Colonic mucosa (tissue), 4 donors: ENCODE measurements around the gene IL3. TPM values are rescaled to one million over a fixed set of nuclear protein-coding genes. Genes with fewer than 3 reads are reported as not detected.

Experiments
- DNase-seq: peaks from one replicate; pipeline ENCODE4 v3.0.0-alpha.2; 2020
- H3K27ac ChIP-seq: fragments of 200-600 bp; one replicate; pipeline ENCODE4 v1.8.0; 2021
- H3K27me3 ChIP-seq: fragments of 200-600 bp; one replicate; pipeline ENCODE4 v1.8.0; 2021
- H3K36me3 ChIP-seq: fragments of 200-600 bp; one replicate; pipeline ENCODE4 v1.8.0; 2021
- H3K4me1 ChIP-seq: fragments of 200-600 bp; one replicate; pipeline ENCODE4 v1.8.0; 2021; ENCODE audit warnings: mild to moderate bottlenecking
- H3K4me3 ChIP-seq: fragments of 200-600 bp; one replicate; pipeline ENCODE4 v1.8.0; 2021
- H3K9ac ChIP-seq, 2 donors: one replicate each; pipeline ENCODE4 v1.7.0; 2013; ENCODE audit warnings: control low read depth in 2 of 2, low read depth in 2 of 2, low read length in 2 of 2
- H3K9me3 ChIP-seq: fragments of 200-600 bp; one replicate; pipeline ENCODE4 v1.8.0; 2021
- intact Hi-C: fragments of 100-400 bp; cut with DNase I; formaldehyde crosslinking; loops from one replicate; pipeline ENCODE4 v1.14.1; 2022
- total RNA-seq, 2 donors: library from RNA; stranded (reverse); fragmentation: NEBNext Ultra II Directional in 1 of 2; extraction: Animal tissue kit (Norgen Biotek cat#: 25700) in 1 of 2; gene quantifications; one replicate each; pipeline ENCODE4 v1.2.1, GENCODE V29; 2021
- TF ChIP-seq, protein P1 (sequence below): fragments of 200-600 bp; IDR thresholded peaks from one replicate; pipeline ENCODE4 v1.8.0; 2022; ENCODE audit warnings: antibody characterized with exemption, mild to moderate bottlenecking
- donor health status: healthy.
- donor health status: DM: no; HTN: no; CAD: no.
- donor health status: DM: no; HTN: no; CAD: no.

IL3 gene
- total RNA-seq, 2 donors from 2014 or later, result 0.25 TPM; not detected in 1

DNA sequence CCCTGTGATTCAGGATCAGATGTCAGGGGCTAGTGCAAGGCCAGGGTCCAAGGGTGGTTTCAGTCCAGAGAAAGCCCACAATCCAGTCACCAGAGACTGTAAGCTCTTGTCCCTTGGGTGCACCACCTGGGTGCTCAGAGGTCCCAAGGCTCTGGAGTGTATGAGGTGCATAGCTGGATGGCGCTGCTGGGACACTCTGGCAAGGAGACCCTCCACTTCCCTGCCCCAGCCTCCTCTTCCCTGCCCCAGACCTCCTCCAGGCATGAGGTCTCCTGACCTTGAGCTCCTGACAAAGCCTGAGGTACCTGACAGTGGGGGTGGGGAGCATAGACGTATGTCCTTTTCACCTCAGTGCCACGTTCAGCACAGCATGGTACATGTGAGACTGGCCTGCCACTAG is 20.1 kb downstream of the IL3 start:
- no peaks in the 10 kb centered on the region for H3K27me3 ChIP-seq
- H3K27ac ChIP-seq, result no peak overlapping the region
- H3K4me1 ChIP-seq, result no peaks in the 10 kb centered on the region
- no peak overlapping the region for H3K4me3 ChIP-seq
- no peak overlapping the region for H3K9ac ChIP-seq
- H3K9me3 ChIP-seq, result no peaks in the 10 kb centered on the region
- H3K36me3 ChIP-seq, result no peaks in the 10 kb centered on the region
- intact Hi-C loops, result no loop called here
- no peak for DNase-seq
- TF ChIP-seq, protein P1, sequence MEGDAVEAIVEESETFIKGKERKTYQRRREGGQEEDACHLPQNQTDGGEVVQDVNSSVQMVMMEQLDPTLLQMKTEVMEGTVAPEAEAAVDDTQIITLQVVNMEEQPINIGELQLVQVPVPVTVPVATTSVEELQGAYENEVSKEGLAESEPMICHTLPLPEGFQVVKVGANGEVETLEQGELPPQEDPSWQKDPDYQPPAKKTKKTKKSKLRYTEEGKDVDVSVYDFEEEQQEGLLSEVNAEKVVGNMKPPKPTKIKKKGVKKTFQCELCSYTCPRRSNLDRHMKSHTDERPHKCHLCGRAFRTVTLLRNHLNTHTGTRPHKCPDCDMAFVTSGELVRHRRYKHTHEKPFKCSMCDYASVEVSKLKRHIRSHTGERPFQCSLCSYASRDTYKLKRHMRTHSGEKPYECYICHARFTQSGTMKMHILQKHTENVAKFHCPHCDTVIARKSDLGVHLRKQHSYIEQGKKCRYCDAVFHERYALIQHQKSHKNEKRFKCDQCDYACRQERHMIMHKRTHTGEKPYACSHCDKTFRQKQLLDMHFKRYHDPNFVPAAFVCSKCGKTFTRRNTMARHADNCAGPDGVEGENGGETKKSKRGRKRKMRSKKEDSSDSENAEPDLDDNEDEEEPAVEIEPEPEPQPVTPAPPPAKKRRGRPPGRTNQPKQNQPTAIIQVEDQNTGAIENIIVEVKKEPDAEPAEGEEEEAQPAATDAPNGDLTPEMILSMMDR, result no peak

DNA sequence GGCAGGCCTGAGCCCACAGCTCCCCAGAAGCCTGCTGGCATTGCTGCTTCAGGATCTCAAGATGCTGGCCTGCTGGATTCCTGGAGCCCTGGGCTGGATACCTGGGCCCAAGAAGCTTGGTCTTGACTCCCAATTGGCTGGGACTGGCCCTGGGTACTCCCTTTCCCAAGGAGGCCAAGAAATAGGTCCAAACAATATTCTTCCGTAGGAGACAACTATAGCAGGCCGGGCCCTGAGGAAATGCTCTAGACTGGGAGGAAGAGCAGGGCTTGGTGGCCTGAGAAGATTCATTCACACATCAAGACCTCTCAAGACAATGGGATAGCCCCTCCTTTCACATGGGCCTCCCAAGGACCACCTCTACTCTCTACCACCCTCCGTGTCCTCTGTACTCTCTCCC is 21.0 kb downstream of the IL3 start:
- no peak for DNase-seq
- intact Hi-C loops, result no loop called here
- H3K36me3 ChIP-seq, result no peaks in the 10 kb centered on the region
- H3K9ac ChIP-seq, result no peak overlapping the region
- no peaks in the 10 kb centered on the region for H3K9me3 ChIP-seq
- H3K4me1 ChIP-seq, result no peaks in the 10 kb centered on the region
- no peaks in the 10 kb centered on the region for H3K27me3 ChIP-seq
- TF ChIP-seq, protein P1, result no peak
- H3K27ac ChIP-seq, result no peak overlapping the region
- H3K4me3 ChIP-seq, result no peak overlapping the region

DNA sequence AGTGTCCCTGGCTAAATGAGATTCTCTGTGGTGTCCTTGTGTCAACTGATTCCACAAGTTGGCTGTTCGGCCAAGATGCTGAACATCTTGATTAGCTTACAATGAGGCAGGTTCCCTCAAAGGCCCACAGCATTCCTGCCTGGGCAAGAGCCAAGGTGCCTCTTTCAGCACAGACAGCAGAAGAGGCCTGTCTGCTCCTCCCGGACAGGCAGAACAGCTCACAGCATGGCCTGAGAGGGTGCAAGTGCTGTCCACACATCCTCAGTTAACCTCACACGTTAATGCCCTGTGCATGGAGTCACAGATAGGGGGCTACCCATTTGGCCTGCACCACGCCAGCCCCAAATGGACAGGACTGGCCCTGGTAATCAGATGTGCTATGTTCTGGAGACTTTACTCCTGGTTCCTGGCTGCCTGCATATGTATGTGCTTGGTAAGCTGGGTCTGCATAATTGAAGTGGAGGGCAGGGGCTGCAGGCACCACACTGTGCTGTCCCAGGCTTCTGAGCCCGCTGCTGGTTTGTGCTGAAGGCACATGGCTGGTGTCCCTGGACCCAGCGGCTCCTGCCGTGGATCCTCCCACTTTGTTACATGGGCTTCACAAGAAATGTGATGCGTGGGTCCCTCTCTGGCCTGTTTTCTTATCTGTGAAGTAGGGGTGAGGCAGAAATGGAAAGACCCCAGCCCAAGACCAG is 22.0 kb downstream of the IL3 start:
- H3K4me1 ChIP-seq, result no peaks in the 10 kb centered on the region
- no peaks in the 10 kb centered on the region for H3K9me3 ChIP-seq
- intact Hi-C loops, result no loop called here
- H3K36me3 ChIP-seq, result no peaks in the 10 kb centered on the region
- H3K27ac ChIP-seq, result no peak overlapping the region
- H3K4me3 ChIP-seq, result no peak overlapping the region
- no peak for DNase-seq
- H3K27me3 ChIP-seq, result no peaks in the 10 kb centered on the region
- H3K9ac ChIP-seq, result no peak overlapping the region
- TF ChIP-seq, protein P1, result no peak

DNA sequence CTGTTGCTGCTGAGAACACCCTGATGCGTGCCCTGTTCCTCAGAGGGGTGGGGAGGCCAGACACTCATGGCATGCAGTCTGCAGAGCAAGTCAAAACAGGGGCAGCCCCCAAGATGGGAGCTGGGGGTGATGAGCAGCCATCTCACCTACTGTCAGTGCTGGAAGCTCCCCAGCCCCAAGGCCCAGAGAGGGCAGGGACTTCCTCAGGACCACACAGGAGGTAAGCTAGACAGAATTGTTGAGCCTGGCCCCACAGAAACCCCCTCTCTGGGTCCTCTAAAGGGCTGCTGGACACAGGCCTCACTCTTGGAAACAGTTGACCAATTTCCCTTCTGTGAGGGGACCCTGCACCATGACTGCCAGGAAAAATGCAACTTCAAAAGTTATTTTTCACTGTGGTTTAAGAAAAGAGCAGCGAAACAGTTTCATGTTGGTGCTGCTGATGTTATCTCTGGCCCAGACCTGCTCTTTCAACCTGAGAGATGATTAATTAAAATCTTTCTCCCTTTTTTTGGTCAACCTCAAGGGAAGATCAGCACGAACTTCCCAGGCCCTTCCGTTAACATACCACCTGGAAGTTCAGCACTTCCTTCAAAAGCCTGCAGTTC is 22.7 kb downstream of the IL3 start:
- intact Hi-C loops, result no loop called here
- no peaks in the 10 kb centered on the region for H3K9me3 ChIP-seq
- TF ChIP-seq, protein P1, result no peak
- no peak overlapping the region for H3K27ac ChIP-seq
- no peak for DNase-seq
- no peak overlapping the region for H3K4me3 ChIP-seq
- no peaks in the 10 kb centered on the region for H3K36me3 ChIP-seq
- peak overlapping the region in 1 of 2 donors; percentile 12 for H3K9ac ChIP-seq
- H3K27me3 ChIP-seq, result no peaks in the 10 kb centered on the region
- no peaks in the 10 kb centered on the region for H3K4me1 ChIP-seq

DNA sequence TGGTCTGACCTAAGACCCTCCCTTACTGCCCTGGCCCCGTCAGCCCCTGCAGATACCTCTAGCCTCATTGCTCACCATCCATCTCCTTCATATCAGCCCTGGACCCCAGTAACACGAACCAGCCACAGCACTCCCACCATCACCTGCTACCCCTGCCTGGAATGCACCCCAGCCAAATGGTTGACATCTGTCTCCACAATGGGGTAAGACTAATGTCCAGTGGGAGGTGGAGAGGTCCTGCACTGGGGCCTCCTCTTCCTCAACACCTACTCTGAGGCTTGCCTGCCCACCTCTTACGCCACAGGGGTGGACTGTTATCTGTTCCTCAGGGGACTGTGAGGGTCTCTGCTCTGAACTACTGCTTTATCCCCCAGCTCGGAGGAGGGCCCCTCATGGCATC is 25.2 kb downstream of the IL3 start:
- Histone ChIP-seq H3K27me3 (no peaks in the 10 kb centered on the region), H3K9ac (no peak overlapping the region), H3K4me3 (no peak overlapping the region), H3K36me3 (no peaks in the 10 kb centered on the region), H3K27ac (no peak overlapping the region), H3K9me3 (no peaks in the 10 kb centered on the region), H3K4me1 (no peaks in the 10 kb centered on the region)
- TF ChIP-seq, protein P1, result no peak
- no peak for DNase-seq
- intact Hi-C loops, result no loop called here
